H1 (cell line): ENCODE results near the gene LAIR2. TPM values are rescaled to one million over a fixed set of nuclear protein-coding genes. Genes with fewer than 3 reads are reported as not detected.

Experiments
- CTCF ChIA-PET: fragments of 300-600 bp; sonication (Branson Sonifier 250); formaldehyde crosslinking; loops from one replicate; lab custom pipeline; 2021; ENCODE audit not compliant: partially characterized antibody; lab: Charles Lee
- POLR2A ChIA-PET: fragments of 300-600 bp; sonication (Branson Sonifier 250); formaldehyde crosslinking; loops from one replicate; lab custom pipeline; 2021; ENCODE audit warnings: inconsistent platforms; ENCODE audit not compliant: partially characterized antibody; lab: Charles Lee
- DNase-seq, 2 experiments: peaks; one replicate each; pipeline versions ENCODE4 v3.0.0 to v3.0.0-alpha.2; 2010 to 2022; ENCODE audit warnings: low spot score in 2 of 2, low read depth in 1 of 2, mixed read lengths in 1 of 2
- FAIRE-seq: peaks from 2 replicates; lab custom pipeline; 2011; peaks lifted over from hg19 to GRCh38; lab: Jason Lieb, UNC
- H2AFZ ChIP-seq: 2 replicates; pipeline ENCODE4 v1.8.1; 2012; ENCODE audit warnings: low read length, inconsistent platforms
- H2AK5ac ChIP-seq: 2 replicates; pipeline ENCODE4 v1.6.1; 2013; ENCODE audit warnings: low read depth, low read length
- H2BK120ac ChIP-seq: replicated peaks from 2 replicates; pipeline ENCODE3; 2013; ENCODE audit warnings: low read depth, low read length, inconsistent platforms
- H2BK12ac ChIP-seq: 2 replicates; pipeline ENCODE4 v1.6.1; 2013; ENCODE audit warnings: low read depth, low read length
- H2BK15ac ChIP-seq: 2 replicates; pipeline ENCODE4 v1.6.1; 2013; ENCODE audit warnings: low read length
- H2BK20ac ChIP-seq: 2 replicates; pipeline ENCODE4 v1.6.1; 2013; ENCODE audit warnings: low read length
- H2BK5ac ChIP-seq: 2 replicates; pipeline ENCODE4 v1.6.1; 2013; ENCODE audit warnings: low read depth, low read length
- H3K14ac ChIP-seq: 2 replicates; pipeline ENCODE4 v1.6.1; 2013; ENCODE audit warnings: inconsistent platforms; ENCODE audit not compliant: insufficient read length
- H3K18ac ChIP-seq: 2 replicates; pipeline ENCODE4 v1.6.1; 2013; ENCODE audit warnings: low read length; ENCODE audit errors: extremely low read depth
- H3K23ac ChIP-seq: 2 replicates; pipeline ENCODE4 v1.6.1; 2013; ENCODE audit warnings: inconsistent platforms; ENCODE audit not compliant: insufficient read length
- H3K23me2 ChIP-seq: 2 replicates; pipeline ENCODE4 v1.6.1; 2013; ENCODE audit warnings: low read depth, low read length
- H3K27ac ChIP-seq: 2 replicates; pipeline ENCODE4 v1.6.1; 2011; ENCODE audit warnings: low read depth, low read length, inconsistent platforms
- H3K27me3 ChIP-seq, 4 experiments: replicated peaks in 1 of 4; 1 replicate in 1 of 4; 2 replicates in 3 of 4; pipeline versions ENCODE4 v1.6.1 to v1.8.1; 2011 to 2013; ENCODE audit warnings: low read length in 3 of 4, mild to moderate bottlenecking in 3 of 4, inconsistent platforms in 2 of 4, mixed read lengths in 2 of 4, moderate library complexity in 1 of 4; ENCODE audit not compliant: control insufficient read depth in 3 of 4, insufficient read depth in 3 of 4; ENCODE audit errors: extremely low read depth in 1 of 4
- H3K36me3 ChIP-seq, 4 experiments: 2 replicates each; pipeline versions ENCODE4 v1.6.1 to v1.8.1; 2011 to 2013; ENCODE audit warnings: mild to moderate bottlenecking in 4 of 4, low read length in 3 of 4, moderate library complexity in 2 of 4, control low read depth in 1 of 4, inconsistent platforms in 1 of 4; ENCODE audit not compliant: insufficient read depth in 4 of 4, control insufficient read depth in 2 of 4
- H3K4ac ChIP-seq: replicated peaks from 2 replicates; pipeline ENCODE3; 2013; ENCODE audit warnings: low read length, low read depth, mixed read lengths, inconsistent platforms; ENCODE audit not compliant: insufficient read length
- H3K4me1 ChIP-seq, 4 experiments: replicated peaks in 1 of 4; 1 replicate in 1 of 4; 2 replicates in 3 of 4; pipeline versions ENCODE4 v1.6.1 to v1.8.1; 2011 to 2013; ENCODE audit warnings: low read length in 3 of 4, inconsistent platforms in 2 of 4, mixed read lengths in 1 of 4; ENCODE audit not compliant: insufficient read depth in 4 of 4, control insufficient read depth in 3 of 4
- H3K4me2 ChIP-seq, 2 experiments: 2 replicates each; pipeline versions ENCODE4 v1.6.1 to v1.8.1; 2011 to 2013; ENCODE audit warnings: low read depth in 2 of 2, low read length in 2 of 2, control low read depth in 1 of 2, inconsistent platforms in 1 of 2, mild to moderate bottlenecking in 1 of 2; ENCODE audit not compliant: insufficient read depth in 1 of 2
- H3K4me3 ChIP-seq, 4 experiments: fragments of 200-600, 300-600 bp in 1 of 4; sonication (generic), shearing (Covaris generic), sonication (Bioruptor Twin) in 1 of 4; 2 replicates each; pipeline versions ENCODE4 v1.5.1 to v1.8.1; 2011 to 2016; ENCODE audit warnings: low read length in 4 of 4, low read depth in 3 of 4, control low read depth in 2 of 4, inconsistent platforms in 2 of 4, mild to moderate bottlenecking in 2 of 4, mixed read lengths in 1 of 4, moderate library complexity in 1 of 4; ENCODE audit not compliant: insufficient read depth in 2 of 4; ENCODE audit errors: extremely low read depth in 1 of 4
- H3K56ac ChIP-seq: replicated peaks from 2 replicates; pipeline ENCODE3; 2013; ENCODE audit warnings: low read depth, mild to moderate bottlenecking, mixed read lengths, low read length, inconsistent platforms; ENCODE audit not compliant: insufficient read length
- H3K79me1 ChIP-seq: 2 replicates; pipeline ENCODE4 v1.6.1; 2013; ENCODE audit warnings: low read depth, low read length, control low read depth
- H3K79me2 ChIP-seq, 2 experiments: 2 replicates each; pipeline versions ENCODE4 v1.6.1 to v1.8.1; 2012 to 2013; ENCODE audit warnings: low read length in 2 of 2, mild to moderate bottlenecking in 2 of 2, inconsistent platforms in 1 of 2; ENCODE audit not compliant: insufficient read depth in 2 of 2, control insufficient read depth in 1 of 2
- H3K9ac ChIP-seq, 4 experiments: replicated peaks in 1 of 4; 1 replicate in 1 of 4; 2 replicates in 3 of 4; pipeline versions ENCODE4 v1.6.1 to v1.8.1; 2011 to 2013; ENCODE audit warnings: low read depth in 3 of 4, low read length in 3 of 4, control low read depth in 2 of 4, mild to moderate bottlenecking in 2 of 4, moderate library complexity in 2 of 4, inconsistent platforms in 1 of 4; ENCODE audit errors: extremely low read depth in 1 of 4
- H3K9me3 ChIP-seq, 2 experiments: 2 replicates each; pipeline versions ENCODE4 v1.6.1 to v1.8.1; 2012 to 2013; ENCODE audit warnings: mild to moderate bottlenecking in 2 of 2, moderate library complexity in 2 of 2, control low read depth in 1 of 2, inconsistent platforms in 1 of 2, low read depth in 1 of 2, low read length in 1 of 2, mixed read lengths in 1 of 2; ENCODE audit not compliant: insufficient read depth in 2 of 2
- H4K20me1 ChIP-seq, 2 experiments: replicated peaks in 1 of 2; 2 replicates each; pipeline versions ENCODE3 to v1.8.1; 2011 to 2013; ENCODE audit warnings: inconsistent platforms in 2 of 2, low read length in 2 of 2, mild to moderate bottlenecking in 1 of 2; ENCODE audit not compliant: insufficient read depth in 2 of 2, control insufficient read depth in 1 of 2
- H4K5ac ChIP-seq: 2 replicates; pipeline ENCODE4 v1.6.1; 2013; ENCODE audit warnings: low read length, low read depth, mixed read lengths, inconsistent platforms; ENCODE audit not compliant: insufficient read length
- H4K8ac ChIP-seq: 2 replicates; pipeline ENCODE4 v1.8.0; 2013; ENCODE audit warnings: mild to moderate bottlenecking, moderate library complexity, low read length, inconsistent platforms; ENCODE audit not compliant: insufficient read depth; ENCODE audit errors: extremely low read depth
- H4K91ac ChIP-seq: replicated peaks from 2 replicates; pipeline ENCODE3; 2013; ENCODE audit warnings: low read length, mixed read lengths, inconsistent platforms; ENCODE audit not compliant: insufficient read length
- ATF3 ChIP-seq: IDR thresholded peaks from 2 replicates; pipeline ENCODE4 v1.6.1; 2011; ENCODE audit warnings: low read depth, mild to moderate bottlenecking, low read length; ENCODE audit not compliant: insufficient read depth
- MAX ChIP-seq: IDR thresholded peaks from 2 replicates; pipeline ENCODE4 v1.6.1; 2012; ENCODE audit warnings: inconsistent platforms
- SP2 ChIP-seq: IDR thresholded peaks from 2 replicates; pipeline ENCODE4 v1.6.1; 2012; ENCODE audit warnings: mild to moderate bottlenecking, low read length, inconsistent platforms
- WGBS, 2 experiments: shearing (Covaris generic) in 1 of 2; methylation state at CpG; one replicate each; pipeline versions ENCODE4 v1.1.6 to v1.1.7; 2013 to 2015; ENCODE audit warnings: low lambda C conversion rate in 2 of 2, mixed read lengths in 2 of 2, inconsistent platforms in 1 of 2, low coverage in 1 of 2, missing lambda C conversion rate in 1 of 2; ENCODE audit not compliant: insufficient replicate concordance in 2 of 2, insufficient coverage in 1 of 2, insufficient read length in 1 of 2; ENCODE audit errors: extremely low coverage in 1 of 2, missing lambda C conversion rate in 1 of 2; 5-methylcytosine and 5-hydroxymethylcytosine counted together
- polyA plus RNA-seq, 7 experiments: library from polyadenylated mRNA; depleted of rRNA in 3 of 7; stranded (reverse) in 5 of 7; unstranded in 2 of 7; fragments of >200 nt in 5 of 7; fragments of 200-250 nt in 2 of 7; gene quantifications; 1 replicate in 5 of 7; 2 replicates in 1 of 7; 4 replicates in 1 of 7; pipeline versions ENCODE4 v1.2.1 to v1.2.3, GENCODE V29; 2011 to 2013; ENCODE audit warnings: missing spikeins in 2 of 7, mixed read lengths in 2 of 7
- total RNA-seq: library from RNA; stranded (reverse); fragmentation: NEBNext Ultra II Directional; extraction: Animal tissue kit (Norgen Biotek cat#: 25700); gene quantifications from 2 replicates; pipeline ENCODE4 v1.2.1, GENCODE V29; 2021

LAIR2 gene
- total and polyA plus RNA-seq, 2 of the 8 experiments (the other 6 are each of a cell fraction or from before 2014, with no cell fraction given), result not detected

GRCh38 chr19:54541712-54542111 is 39.1 kb downstream of the LAIR2 start:
- TF ChIP-seq ATF3, result no peak
- TF ChIP-seq MAX, result no peak
- TF ChIP-seq SP2, result no peak
- TF ChIP-seq, all 59 proteins: peak for 0
- ChIA-PET POLR2A (no interaction called here), CTCF (no interaction called here)
- FAIRE-seq (no peak), DNase-seq (no peak)
- Histone ChIP-seq H3K9ac (no peak overlapping the region), H3K4me1 (no peaks in the 10 kb centered on the region), H3K9me3 (peaks cover 57 to 86% of the 10 kb centered on the region in 2 experiments), H2BK5ac (no peak overlapping the region), H3K4me2 (no peak overlapping the region), H2AFZ (no peak overlapping the region), H2BK120ac (no peak overlapping the region), H4K91ac (no peak overlapping the region), H2AK5ac (no peak overlapping the region), H3K27ac (no peak overlapping the region), H3K36me3 (no peaks in the 10 kb centered on the region), H4K8ac (no peak overlapping the region), H3K27me3 (no peaks in the 10 kb centered on the region; a peak in 1 of 7 replicates), H3K79me2 (no peaks in the 10 kb centered on the region), H3K23me2 (no peaks in the 10 kb centered on the region), H4K20me1 (no peaks in the 10 kb centered on the region), H3K14ac (no peak overlapping the region), H3K23ac (no peak overlapping the region), H2BK15ac (no peak overlapping the region), H3K79me1 (no peaks in the 10 kb centered on the region), H3K56ac (no peak overlapping the region), H2BK20ac (no peak overlapping the region), H3K4me3 (no peak overlapping the region), H3K4ac (no peak overlapping the region), H2BK12ac (no peak overlapping the region), H3K18ac (no peak overlapping the region), H4K5ac (no peak overlapping the region)
- WGBS, 2 experiments, result 50% methylated on average over 1 of the region's 2 CpGs; no CpG with 5 or more reads in 1 of the 2 experiments
